ENCODE data around the gene BBC3.
A peak's percentile ranks its signal among the peaks of the same experiment; 100 is the strongest.

DNA sequence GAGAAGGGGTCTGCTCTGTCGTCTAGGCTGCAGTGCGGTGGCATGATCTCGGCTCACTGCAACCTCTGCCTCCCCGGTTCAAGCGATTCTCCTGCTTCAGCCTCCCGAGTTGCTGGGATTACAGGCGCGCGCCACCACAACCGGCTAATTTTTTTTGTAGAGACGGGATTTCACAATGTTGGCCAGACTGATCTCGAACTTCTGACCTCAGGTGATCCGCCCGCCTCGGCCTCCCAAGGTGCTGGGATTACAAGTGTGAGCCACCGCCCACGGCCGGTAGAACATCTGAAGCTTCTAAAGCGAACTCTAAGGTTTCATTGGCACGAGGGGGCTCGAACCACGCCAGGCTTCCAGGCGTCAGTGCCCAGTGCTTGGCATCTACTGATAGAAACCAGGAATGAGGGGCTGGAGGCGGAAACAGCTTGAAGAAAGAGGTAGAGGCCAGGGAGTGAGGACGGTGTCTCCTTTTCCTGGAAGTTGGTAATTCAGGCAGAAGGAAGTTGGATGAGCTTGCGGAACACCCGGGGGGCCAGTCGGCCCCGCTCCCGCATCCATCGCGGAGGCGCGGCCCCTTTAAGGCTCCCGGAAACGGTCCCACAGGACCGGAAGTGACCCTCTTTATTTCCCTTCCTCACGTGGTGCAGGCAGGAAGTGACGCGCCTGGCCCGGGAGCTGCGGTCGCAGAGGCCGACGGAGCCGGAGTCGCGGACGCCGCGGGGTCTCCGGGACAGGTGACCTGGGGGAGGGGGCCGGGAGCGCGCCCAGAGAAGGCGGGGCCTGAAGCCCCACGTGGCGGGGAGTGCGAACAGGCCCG, 25.1 kb upstream of the BBC3 start, which contains the start of gene CCDC9:
- peak; percentile 85 to 94 for TF ChIP-seq POLR2A (IDR thresholded peaks at IDR 0.05)
- TF ChIP-seq, protein P1, sequence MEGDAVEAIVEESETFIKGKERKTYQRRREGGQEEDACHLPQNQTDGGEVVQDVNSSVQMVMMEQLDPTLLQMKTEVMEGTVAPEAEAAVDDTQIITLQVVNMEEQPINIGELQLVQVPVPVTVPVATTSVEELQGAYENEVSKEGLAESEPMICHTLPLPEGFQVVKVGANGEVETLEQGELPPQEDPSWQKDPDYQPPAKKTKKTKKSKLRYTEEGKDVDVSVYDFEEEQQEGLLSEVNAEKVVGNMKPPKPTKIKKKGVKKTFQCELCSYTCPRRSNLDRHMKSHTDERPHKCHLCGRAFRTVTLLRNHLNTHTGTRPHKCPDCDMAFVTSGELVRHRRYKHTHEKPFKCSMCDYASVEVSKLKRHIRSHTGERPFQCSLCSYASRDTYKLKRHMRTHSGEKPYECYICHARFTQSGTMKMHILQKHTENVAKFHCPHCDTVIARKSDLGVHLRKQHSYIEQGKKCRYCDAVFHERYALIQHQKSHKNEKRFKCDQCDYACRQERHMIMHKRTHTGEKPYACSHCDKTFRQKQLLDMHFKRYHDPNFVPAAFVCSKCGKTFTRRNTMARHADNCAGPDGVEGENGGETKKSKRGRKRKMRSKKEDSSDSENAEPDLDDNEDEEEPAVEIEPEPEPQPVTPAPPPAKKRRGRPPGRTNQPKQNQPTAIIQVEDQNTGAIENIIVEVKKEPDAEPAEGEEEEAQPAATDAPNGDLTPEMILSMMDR (IDR thresholded peaks at IDR 0.05) = no peak

All from Peyer's patch (tissue), 4 donors.